AG20443 (cell line): ENCODE measurements around the gene GRM5.

ENCODE experiments used
- DNase-seq: peaks from one replicate; pipeline ENCODE4 v3.0.0; 2012; ENCODE audit warnings: low spot score, mixed read lengths

GRM5 gene

DNA sequence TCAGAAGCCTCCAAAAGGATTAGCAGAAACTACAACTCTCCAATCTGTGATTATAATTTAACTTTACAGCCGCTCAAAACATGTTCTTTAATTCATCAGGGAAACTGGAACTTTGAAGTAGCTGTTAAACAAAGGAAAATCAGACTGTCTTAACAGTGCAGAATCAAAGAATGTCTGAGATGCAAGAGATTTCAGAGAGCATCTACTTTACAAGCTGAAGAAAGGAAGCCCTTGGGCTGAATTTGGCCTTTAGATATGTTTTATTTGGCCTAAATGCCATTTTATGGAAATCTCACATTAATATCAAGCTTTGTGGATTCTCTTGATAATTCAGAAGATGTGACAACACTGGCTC is 446.7 kb downstream of the GRM5 start:
- no peak for DNase-seq

DNA sequence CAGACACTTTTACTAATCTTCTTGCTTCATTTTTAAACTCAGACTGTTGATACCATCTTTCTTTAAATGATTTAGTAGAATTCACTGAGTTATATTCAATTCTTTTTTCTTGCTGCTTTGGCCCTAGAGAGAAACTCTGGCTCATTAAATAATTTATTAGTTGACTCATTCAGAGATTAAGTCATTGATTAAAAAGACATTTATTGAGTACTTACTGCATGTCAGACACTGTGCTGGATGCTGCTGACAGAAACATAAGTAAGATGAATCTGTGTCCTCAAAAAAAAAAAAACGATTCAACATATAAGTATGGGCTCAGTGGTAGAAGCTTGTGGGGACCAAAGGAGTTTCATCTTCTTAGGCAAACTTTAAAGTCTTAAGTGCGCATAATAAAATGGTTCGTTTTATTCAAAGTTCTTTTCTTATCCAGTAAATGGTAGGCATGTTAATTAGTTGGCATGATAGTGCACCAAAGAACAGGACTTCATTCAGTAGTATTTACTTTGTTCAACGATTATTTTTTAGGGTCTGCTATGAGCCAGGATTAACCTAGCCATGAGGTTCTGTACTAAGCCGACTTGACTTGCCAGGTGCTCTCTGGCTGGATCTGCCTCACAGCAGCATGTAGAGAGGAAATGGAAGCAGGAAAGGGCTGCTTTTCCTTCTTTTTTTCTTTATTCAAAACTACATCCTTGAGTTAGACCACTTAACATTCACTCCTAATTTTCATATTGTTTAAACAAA is 447.3 kb downstream of the GRM5 start:
- DNase-seq, result no peak

DNA sequence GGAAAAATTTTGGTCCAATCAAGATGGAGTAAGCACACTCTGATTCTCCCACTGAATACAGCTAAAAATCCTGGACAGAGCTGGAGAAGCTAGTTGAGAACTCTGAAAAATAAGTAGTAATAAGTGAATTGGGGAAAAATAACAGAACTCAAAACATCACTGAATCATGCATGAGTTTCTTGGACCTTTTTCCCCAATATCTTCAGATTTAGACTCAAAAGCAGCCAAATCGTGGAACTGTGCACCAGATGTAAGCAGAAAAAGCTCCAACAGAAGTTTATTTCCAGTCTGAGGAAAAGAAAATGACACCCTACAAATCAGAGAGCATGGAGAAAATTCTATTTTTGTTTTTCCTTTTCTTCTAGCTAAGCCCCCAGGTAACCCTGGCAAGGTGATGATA is 448.6 kb downstream of the GRM5 start:
- no peak for DNase-seq

DNA sequence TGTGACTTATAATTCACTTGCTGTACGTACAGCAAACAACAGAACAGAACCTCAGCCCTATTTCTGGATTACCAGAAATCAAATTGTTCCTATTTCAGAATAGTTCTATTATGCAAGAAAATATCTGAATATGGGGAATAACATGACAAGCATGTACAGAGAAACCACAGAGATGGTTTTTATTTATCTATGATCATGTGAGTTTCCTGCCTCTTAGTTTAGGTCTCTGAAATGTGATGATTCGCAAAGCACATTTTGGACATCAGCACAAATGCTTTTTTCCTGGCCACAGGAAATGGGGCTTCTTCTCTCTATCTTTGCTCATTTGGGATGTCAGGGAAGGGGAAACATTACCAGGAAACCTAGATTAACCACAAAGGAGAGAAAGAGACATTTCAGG is 461.5 kb downstream of the GRM5 start:
- peak; percentile 46 for DNase-seq

DNA sequence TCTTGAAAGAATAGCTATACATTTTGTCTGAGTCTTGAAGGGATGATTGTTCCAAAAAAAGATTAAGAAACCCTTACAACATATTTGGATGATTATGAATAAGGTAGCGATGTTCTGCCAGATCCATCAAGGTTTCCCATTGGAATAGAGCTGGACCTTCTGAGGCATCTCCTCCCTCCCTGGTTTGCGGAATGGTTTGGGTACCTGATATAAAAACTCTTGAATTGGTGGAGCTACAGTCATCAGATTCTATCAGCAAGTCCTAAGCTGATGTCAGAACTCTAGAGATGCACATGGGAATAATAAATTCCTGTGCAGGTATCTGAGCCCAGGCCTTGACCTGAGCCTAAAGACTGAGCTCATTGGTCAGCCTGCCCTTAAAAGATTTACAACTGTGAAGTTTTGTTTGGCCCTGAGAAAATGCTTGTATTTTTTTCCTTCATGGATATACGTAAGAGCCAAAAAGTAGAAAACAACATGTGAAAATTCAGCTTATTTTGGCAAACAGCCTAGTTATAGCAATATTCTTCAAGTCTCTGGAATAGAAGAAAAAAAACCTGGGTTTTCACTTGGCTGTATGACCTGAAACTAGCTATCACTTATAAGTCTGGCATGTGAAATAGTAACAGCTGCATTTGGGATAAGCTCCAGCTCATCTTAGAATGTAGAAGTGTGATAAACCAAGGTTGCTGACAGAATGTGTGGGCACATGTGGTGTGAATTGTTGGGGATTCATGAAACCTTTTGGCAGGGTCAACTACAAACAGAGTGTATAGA is 462.5 kb downstream of the GRM5 start:
- no peak for DNase-seq

DNA sequence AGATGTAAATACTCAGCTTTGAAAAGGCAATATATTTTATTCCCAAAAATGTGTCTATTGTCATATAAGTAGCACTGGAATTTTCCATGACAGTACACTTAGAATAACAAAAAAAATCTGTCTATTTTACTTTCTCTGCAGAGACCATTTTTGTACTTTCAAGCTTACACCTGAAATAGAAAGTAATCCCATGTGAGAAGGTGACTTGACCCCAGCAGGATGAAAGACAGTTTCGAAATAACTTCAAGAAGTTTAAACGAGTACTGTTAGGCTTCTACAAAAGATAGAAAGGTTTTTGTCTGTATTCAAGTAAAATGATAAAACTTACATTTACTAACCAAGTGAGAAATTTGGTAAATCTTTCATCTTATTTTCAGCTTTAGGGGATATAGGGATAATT is 468.4 kb downstream of the GRM5 start:
- no peak for DNase-seq

DNA sequence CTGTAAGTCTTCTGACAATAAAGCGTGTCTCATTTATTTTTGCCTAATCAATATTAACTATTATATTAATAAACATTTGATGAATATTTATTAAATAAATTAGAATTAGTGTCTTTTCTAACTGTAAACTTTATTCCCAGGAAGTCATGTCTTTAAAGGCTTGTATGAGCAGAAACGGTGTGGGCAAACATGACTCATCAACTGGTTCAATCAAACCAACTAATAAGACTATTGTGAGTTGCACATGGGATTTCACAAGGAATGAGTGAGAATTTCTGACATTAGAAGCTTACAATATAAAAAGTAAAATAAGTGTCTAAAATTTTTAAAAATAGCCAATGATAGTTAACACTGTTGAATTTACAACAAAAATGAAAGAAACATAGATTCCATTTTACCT is 469.0 kb downstream of the GRM5 start:
- no peak for DNase-seq

DNA sequence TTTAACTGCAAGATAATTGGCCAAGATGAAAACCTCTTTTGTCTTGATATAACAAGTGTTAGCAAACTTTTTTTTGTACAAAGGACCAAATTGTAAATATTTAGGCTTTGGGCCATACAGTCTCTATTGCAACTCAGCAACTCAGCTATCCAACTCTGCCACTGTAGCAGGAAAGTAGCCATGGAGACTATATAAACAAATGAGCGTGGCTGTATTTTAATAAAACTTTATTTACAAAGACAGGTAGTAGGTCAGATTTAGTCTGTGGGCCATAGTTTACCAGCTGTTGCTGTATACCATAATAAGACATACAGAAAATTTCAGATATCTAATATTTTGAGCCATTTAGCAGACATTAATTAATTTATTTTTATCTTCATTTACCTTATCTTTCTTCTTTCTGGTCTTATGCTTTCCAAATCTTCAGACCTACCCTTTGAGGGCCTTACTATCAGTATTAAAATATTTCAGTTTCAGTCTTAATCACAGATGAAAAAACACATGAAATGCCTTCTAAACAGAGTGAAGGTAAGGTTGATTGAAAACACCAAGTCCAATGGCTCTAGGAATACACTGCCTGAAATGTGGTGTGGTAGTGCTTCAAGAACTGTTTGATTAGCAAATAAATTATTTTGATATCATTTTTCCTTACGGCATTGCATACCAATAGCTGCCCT is 471.4 kb downstream of the GRM5 start:
- DNase-seq, result no peak

DNA sequence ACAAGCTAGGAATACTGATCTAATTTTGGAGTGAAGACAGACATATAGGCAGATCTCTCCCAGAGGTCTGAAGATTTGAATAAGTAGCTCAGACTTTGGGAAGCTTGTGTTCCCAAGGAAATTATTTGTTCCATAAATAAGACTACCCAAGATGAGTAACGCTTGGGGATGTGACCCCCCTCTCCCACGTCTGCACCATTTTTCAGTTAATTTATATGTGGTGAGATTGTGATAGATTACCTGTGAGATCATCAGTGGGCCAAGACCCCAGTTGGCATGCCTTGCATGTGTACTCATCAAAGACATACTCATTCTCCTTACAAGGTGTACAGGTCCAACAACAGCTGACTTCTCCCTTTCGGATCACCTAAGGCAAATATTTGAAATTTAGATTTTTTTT is 475.4 kb downstream of the GRM5 start:
- no peak for DNase-seq

DNA sequence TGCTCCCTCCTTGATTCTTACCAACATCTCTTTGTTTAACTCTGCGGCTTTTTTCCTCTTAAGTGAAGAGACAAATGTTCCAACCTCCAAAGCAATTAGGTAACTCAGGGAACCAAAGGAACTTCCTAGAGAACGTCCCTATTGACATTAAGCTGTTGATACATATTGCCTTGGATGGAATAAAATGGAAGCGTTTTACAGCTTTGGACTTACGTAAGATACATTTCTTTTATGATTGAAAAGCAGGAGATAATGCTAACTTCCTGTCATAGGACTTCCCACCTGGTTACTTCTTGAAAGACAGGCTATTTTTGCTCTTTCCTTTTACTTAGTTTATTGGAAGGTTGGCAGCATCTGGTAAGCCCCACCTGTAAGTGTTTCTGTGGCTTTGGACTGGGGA is 482.5 kb downstream of the GRM5 start:
- DNase-seq, result no peak

DNA sequence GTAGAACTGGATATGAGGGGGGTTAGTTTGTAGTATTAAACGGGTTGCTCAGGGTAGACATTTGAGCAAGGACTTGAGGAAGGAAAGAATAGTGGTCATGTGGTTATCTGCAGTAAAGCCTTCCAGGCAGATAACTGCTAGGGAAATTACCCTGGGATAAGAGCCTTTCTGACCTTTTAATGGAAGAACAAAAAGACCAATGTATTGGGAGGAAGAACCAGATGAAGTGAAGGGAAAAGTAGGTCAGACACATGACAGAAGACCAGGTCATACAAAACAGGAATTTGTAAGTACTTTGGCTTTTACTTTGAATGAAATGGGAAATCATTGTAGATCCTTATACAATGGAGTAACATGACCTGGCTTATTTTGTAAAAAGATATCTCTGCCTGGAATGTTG is 486.3 kb downstream of the GRM5 start:
- no peak for DNase-seq

DNA sequence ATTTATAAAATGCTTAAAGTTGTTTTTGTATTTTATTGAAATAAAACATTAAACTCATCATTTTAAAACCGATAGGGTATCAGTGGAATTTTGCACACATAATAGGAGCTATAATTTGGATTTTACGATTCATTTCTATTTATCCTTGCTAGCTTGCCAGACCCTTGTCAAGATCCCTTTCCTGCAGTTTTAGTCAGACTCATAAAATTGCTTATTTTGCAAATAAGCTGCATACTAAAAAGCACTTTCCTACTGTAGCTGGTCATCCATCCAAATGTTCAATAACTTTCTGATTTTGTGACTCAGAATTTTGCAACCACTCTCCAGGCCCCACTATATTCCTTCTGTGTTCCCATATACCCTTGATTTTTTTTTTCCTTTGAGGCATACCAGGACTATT is 489.0 kb downstream of the GRM5 start:
- no peak for DNase-seq

DNA sequence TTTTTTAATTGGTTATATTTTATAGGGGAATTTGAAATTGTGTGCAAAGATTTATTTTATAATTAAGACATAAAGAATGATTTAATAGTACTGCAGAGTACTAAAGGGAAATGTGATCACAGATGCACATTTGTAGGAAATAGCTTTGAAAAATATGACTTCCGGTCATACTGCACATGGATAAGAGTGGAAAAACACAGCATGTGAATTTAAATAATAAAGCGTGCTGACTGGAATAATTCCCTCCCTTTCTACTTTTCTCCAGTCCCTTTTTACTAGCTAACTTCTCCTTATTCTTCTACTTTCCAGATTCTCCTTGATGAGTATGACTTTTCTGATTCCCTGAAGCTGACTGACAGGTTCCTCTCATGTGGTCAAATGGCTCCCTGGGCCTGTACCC is 489.9 kb downstream of the GRM5 start:
- no peak for DNase-seq

DNA sequence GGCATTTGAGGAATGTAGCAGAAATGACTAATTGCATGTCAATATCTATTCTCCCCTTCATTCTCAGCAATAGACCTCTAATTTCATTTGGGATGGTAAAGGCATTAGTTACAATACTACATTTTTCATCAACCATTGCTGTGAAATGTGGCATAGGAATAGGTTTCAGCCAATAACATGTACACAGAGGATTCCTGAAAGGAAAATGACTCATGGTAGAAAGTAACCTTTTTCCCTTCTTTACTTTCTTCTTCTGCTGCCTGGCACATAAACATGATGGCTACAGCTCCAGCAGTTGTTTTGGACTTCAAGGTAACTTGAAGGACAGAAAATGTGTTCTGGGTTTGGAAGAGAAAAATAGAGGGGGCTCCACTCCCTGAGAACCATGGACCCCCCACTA is 496.4 kb downstream of the GRM5 start:
- no peak for DNase-seq

DNA sequence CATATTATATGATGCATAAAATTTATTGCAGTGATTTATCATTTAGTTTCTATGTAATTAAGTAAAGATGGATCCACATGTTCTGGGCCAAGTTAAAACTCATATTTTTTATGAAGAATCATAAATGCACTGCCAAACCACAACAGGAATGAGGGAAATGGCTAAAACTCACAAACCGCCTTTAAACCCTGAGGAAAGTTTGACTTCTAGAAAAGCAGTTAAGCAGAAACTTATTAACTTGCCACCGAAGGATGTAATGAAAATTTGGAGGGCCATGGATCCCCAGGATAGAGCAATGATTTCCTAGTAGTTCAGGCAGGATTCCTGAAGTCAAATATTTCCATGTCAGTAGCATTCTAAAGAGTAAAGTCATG is 510.0 kb downstream of the GRM5 start:
- peak; percentile 47 for DNase-seq

DNA sequence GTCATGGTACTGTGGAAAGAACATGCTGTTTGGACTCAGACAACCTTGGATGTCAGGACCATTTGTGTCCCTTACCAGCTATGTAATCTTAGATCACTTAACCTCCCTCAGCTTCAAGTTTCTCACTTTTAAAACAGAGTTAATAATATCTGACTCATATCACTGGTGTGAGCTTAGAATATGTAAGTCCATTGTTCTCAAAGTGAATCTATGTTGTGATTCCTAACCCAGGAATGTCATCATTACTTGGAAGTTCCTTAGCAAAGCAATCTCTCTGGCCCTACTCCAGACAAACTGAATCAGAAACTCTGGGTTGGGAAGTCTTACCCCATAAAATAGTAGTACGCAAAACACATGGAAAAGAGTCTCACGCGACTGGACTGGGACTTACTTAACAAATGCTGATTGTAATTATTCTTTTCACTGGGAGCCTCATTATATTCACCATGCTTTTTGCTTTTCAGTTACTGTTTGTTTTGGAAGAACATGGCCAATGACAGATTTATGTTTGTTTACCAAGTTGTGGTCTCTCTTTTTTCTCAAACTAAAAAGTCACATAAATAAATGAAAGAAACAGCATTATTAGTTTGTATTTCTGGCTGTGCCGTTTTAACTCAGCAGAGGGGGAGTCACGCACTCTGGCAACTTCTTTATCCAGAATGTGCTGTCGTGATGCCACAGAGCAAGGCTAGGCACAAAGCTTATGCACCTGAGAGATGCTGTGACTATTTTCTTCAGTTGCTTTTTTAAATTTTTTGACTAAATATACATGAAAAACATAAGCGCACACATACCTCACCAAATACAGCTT is 510.6 kb downstream of the GRM5 start:
- DNase-seq, result peak; percentile 74

DNA sequence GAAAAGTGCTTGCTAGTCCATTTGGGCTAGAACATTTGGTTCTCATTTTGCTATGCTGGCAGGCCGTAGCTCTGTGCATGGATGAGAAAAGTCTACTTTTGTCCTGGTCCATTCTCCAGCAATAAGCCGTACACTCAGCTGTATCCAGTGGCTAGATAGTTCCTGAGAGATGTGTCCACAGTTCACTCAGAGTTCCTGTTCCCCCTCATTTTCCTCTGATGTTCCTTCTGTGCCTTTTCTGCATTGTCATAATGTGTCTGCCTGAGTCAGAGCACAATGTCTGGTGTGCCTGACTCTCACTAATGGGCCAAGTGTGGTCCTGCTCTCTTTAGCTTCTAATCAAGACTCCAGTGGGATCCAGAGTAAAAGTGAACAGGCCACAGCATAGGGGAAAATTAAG is 512.6 kb downstream of the GRM5 start:
- peak; percentile 12 for DNase-seq

DNA sequence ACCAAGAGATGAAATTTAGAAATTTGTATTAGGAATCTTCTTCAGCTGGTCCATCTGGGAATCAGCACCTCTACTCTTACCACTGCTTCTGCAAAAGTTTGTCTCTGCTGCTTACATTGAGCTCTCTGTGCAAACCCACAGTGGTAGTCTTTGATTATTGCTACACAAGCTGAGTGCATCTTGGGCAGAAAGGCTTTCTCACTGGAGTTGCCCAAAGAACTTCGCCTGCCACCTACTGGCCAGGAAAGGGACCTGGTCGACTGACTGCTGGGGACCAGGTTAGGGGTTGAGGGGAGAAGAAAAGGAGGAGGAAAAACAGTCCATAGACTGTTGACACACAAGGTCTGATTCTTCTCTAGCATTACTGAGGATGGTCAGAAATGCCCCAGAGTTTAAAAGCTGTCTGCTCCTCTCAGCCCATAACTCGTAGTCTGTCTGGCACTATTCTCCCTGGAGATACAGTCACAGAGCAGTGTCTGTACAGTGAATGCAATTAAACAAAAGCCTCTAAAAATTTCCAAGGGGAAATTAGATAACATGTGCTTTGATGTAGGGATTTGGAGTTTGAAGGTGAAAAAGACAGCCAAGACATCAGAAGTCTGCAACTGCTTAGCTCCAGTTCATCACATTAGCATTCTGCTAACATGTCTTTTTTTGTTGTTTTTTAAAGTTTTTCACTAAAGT is 513.3 kb downstream of the GRM5 start:
- DNase-seq, result peak; percentile 50

DNA sequence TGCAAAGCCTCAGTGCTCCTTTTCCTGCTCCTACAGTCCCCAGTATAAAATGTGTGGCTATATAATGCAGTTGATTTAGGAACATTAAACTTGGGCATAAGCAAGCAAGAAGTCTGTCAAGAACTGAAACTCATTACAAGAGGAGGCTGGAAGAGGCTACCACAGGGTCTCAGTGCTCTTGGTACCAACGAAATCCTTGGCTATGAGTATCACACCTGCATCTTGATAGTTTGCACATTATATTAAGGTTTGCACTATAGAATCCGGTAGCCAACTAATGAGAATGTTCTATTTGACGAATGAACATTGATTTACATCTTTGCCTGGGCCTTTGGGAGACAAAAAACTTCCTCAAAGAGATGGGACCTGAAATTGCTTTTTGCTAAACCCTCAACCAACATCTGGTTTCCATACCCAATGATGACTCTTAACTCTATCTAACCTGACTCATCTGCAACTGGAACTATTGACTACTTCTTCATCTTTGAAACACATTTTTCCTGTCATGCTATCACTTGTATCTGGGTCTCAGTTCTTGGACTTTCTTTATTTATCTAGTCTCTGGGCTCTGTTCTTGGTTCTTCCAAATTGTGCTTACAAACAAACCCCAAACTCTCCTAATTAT is 521.0 kb downstream of the GRM5 start:
- DNase-seq, result peak; percentile 24

DNA sequence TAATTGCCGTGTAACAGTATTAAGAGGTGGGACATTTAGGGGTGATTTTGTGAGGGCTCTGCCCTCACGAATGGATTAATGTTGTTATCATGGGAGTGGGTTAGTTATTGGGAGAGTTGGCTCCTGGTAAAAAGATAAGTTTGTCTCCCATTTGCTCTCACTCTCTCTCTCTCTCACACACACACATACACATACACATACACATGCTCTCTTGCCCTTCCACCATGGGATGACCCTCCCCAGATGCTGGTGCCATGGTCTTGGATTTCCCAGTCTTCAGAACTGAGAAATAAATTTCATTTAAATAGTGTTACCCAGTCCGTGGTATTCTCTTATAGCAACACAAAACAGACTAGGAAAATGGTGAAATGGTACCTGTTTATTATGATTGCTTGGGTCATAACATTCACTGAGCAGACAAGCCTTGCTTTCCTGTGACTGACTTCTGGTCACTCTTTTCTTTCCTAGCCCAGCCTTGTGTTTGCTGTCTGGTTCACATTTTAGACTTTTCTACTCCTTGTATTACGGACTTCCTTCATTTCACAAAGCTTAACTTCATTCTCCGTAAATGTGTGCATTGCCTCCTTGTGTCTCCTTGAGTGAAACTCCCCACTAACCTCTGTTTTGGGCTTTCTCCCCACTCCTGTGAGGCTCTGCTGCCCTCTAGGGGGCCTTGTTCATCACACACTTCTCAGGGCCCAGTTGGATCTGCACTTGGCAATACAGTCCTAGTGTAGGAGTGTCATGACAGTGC is 521.7 kb downstream of the GRM5 start:
- DNase-seq, result peak; percentile 81

DNA sequence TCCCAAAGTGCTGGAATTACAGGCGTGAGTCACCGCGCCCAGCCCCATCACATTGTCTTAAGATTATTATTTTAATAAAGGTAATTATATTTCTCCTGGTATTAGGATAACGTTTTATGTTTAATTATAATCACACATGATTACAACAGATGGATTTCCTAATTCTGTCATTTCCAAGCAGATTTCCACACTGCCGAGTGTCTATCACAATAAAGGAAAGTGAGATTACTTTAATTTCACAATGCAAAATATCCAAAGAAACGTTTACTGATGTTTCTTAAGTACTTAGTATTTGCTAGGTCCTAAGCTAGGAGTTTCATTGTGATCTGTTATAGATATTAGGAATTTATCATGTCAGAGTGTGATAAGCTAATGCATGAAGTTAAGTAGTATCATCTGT is 524.8 kb downstream of the GRM5 start:
- DNase-seq, result no peak
